ENCODE results near the gene RCE1. TPM values are rescaled to one million over a fixed set of nuclear protein-coding genes. Genes with fewer than 3 reads are reported as not detected.

The RCE1 gene
- total RNA-seq, result 27.7 TPM in 2 replicates

GRCh38 chr11:66842896-66843775, at the start of gene RCE1:
RCE1 (plus strand) TSS chr11:66843441; CDS start chr11:66843456, 15 bp downstream.

GRCh38 chr11:66856496-66857233, 13.4 kb downstream of the RCE1 start, which contains the start of gene LRFN4:
LRFN4 (plus strand) TSS chr11:66857064; CDS start chr11:66857745, 681 bp downstream.

Other genes starting within 250 kb of the RCE1 start
- gene RBM14, start 226.8 kb upstream of the RCE1 start, total RNA-seq, result 33.9 and 46.5 TPM in 2 replicates
- 87.2 and 102 TPM in 2 replicates for gene RBM4, start 204.7 kb upstream of the RCE1 start, total RNA-seq
- gene RBM4B, start 165.6 kb upstream of the RCE1 start, total RNA-seq, result 13.2 and 13.3 TPM in 2 replicates
- gene SPTBN2, start 114.2 kb upstream of the RCE1 start, total RNA-seq, result 67.0 and 131 TPM in 2 replicates
- 36.5 and 38.4 TPM in 2 replicates for gene LRFN4, start 13.6 kb downstream of the RCE1 start, total RNA-seq
- gene PC, start 114.9 kb downstream of the RCE1 start, total RNA-seq, result 44.9 and 60.5 TPM in 2 replicates
- not detected in 2 replicates for gene C11orf86, start 131.9 kb downstream of the RCE1 start, total RNA-seq
- 9.0 and 13.1 TPM in 2 replicates for gene SYT12, start 179.7 kb downstream of the RCE1 start, total RNA-seq
- gene RHOD, start 213.4 kb downstream of the RCE1 start, total RNA-seq, result 358 and 363 TPM in 2 replicates